DMS79 (cell line): Measurements from ENCODE around the gene TRMT11.
"Not testable (repeated sequence)": the region's sequence is repeated elsewhere in the genome, so short reads cannot be mapped to it uniquely, and the experiment has no call there.

Experiments
- DNase-seq: peaks from one replicate; lab custom pipeline; 2025; lab: John Stamatoyannopoulos, UW

TRMT11 gene

DNA sequence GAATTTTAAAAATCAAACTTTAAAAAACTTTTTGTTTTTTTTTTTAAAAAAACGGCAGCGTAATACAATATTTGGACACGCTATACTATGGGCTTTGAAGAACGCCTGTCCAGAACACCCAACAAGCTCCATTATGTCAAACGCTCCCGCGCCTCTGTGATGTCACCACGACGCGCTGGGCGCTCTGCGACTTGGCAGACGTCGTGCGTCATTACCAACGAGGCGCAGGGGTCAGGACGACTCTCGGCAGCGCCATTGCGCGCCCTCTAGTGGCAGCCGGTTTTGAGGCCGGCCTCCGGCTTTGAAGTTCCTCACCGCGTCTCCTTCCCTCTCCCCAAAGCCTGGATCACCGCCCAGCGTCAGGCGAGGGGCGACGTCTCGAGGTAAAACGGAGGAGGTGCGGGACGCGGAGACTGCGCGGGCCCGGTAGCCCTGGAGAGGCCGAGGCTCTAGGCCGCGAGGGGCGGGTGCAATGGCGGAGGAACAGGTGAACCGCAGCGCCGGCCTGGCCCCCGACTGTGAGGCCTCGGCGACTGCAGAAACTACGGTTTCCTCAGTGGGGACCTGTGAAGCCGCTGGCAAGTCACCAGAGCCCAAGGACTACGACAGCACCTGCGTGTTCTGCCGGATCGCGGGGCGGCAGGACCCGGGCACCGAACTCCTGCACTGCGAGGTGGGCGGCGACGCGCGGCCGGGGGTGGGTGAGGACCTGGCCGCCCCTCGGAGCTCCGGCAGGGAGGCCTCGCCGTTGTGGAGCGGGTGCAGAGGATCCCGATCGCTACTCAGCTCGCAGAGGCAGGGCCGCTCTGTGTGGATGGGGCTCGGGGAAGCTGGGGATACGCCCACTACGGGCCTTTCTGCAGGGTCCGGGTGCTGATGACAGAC, 29.6 kb upstream of the TRMT11 start, which contains the start of gene HINT3:
TSS of gene HINT3 (plus strand) at position 265 of the 885 bp plus-strand sequence. CDS start at position 473, 208 bp downstream.
- DNase-seq, result peak; percentile 94

DNA sequence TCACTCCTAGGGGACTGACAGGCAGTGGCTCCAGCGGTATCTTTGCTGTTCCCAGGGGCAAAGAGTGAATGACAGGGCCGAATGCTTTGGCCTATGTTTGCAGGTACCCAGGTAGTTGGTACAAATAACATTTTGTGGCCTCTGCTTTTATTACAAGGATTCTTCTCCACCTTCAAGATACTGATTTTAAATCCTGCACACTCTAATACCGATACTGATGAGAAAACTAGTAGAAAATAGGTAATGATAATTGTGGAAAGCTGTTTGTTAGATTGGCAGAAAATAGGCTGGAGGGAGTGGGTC, 29.0 kb upstream of the TRMT11 start:
- no peak for DNase-seq

DNA sequence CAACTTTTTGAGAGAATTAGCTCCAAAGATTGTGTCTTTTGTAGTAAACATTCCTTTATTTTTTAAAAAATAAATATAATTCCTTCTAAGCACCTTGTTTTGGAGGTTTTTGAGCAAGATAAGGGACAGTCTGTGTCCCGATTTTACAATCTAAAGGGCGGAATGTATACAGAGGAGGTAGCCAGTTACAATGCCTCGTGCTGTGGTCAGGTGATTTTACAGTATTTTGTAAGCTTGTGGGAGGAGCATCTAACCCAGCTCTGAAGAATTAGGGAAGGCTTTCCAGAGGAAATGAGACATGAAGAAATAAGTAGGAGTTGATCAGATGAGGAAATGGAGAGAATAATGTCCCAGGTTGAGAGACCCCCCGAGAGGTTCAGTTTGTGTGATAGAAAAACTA, 28.5 kb upstream of the TRMT11 start:
- DNase-seq, result peak; percentile 14

DNA sequence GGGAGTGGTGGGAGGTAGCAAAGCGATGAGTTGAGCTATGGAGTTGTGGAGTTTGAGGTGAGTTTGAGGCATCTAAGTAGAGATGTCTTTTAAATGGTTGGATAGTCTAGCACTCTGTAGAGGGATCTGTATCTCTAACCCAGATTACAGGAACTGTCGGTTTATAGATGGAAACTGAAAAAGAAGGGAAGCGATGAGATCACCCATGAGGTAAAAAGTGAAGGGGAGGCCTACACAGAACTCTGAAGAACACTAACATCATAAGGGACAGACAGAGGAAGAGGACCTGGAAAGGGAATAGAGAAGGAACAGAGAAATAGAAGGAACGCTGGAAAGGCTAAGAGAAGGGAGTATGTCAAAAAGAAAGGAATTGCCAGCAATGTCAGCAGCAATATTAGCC, 27.3 kb upstream of the TRMT11 start:
- DNase-seq, result no peak

DNA sequence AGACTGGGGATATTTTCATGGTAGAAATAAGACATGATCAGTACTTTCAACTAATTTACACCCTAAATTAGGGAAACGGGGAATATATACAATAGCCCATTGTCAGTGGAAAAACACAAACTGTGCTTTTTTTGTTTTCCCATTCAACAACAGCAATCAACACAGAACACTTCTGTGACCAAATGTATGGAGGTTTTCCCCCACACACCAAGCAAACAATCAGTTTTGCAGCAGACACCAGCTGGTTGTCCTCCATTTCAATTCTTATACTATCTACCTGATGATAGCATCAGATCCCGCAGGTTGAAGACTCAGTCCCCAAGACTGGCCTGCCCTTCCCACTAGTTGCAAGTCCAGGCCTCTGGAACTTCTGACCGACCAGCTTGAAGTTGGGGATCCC, 25.2 kb upstream of the TRMT11 start:
- no peak for DNase-seq

DNA sequence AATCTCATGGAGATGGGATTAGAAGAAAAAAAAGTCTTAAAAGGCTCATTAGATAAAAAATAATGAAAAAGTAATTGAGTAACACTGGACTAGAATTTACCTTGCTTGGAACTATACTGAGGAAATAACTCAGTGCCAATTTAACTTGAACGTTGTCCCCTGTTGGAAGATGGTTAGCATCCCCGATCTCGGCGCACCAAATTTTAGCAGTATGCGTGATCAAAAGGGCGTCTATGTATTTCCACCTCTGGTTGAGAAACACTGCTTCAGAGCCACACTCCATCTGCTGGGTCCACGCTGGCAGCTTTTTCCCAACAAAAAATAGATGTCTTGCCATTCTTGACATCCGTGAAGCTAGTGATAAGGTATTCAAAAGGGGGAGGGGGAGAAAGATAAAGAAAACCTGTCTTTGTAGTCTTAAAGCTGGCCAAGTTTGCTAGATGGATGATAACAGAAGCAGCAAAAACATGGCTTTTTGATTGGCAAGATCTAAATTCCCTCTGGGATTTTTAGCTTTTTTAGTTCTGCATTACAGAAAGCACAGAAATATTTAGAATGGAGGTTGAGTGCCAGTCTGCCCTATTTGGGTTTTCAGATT, 23.3 kb upstream of the TRMT11 start:
- no peak for DNase-seq

DNA sequence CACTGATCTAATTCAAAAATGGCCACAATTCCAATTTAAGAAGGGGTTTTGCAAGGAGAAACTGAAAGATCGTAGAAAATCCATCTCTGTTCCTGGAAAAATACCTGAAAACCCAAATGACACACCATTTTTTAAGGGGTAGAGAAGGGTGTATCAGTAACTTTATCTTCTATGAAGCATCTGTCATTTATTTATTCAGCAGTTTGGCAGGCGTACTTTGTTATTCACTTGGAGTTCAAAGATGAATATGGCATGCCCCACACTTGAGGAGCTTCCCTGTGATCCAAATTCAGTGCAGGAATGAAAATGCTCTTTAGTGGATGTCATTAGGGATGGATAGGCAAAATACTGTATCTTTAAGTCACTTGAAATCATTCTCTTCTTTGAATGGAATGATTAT, 22.5 kb upstream of the TRMT11 start:
- no peak for DNase-seq

DNA sequence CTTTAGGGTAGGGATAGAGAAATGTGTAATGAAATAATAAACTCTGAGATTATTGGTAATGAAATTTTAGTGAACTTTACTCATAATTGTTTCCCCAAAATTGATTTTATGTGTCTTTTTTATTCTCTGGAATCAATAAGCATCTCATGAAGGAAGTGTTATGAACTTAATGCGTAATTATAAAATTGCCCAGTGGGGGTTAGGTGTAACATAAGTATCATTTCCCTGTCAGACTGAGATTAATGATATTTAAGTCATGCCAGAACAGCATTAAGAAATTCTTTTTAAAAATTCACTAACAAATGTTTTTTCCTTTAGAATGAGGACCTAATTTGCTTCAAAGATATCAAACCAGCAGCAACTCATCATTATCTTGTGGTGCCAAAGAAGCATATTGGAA, 19.8 kb upstream of the TRMT11 start:
- DNase-seq, result no peak

DNA sequence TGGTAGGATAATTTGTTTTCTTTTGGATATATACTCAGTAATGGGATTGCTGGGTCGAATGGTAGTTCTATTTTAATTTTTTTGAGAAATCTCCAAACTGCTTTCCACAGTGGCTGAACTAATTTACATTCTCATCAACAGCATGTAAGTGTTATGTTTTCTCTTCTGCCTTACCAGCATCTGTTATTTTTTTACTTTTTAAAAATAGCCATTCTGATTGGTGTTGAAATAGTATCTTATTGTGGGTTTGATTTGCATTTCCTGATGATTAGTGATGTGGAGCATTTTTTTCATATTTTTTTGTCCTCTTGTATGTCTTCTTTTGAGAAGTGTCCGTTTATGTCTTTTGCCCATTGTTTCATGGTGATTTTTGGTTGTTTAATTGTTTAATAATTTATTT, 17.8 kb upstream of the TRMT11 start:
- DNase-seq, result no peak

DNA sequence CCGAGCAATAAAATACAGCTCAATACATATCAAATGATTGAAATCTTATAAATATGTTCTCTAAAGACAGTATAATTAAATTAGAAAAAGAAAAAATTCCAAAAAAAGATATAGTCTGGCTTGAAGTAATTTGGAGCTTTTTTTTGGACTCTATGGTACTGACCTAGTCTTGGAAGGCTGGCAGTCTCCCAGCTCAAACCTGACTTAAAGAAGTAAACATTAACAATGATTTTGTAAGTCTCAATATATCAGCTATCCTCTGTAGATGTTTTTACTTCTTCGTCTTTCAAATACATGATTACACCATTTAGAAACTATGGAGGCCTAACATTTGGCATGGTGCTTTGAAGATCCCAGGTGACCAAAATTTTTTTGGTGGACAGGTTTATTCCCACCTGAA, 15.6 kb upstream of the TRMT11 start:
- DNase-seq, result no peak

DNA sequence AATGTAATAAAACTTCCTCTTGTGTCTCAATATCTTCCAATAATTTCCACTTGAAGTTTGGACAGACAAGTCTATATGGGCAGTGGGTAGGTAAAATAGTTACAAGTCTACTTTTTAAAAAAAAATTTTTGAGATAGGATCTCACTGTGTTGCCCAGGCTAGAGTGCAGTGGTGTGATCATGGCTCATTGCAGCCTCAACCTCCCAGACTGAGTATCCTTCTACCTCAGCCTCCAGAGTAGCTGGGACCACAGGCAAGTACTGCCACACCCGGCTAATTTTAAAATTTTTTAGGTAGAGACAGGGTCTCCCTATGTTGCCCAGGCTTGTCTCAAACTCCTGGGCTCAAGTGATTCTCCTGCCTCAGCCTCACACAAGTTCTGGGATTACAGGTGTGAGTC, 13.9 kb upstream of the TRMT11 start:
- not testable (repeated sequence) for DNase-seq

DNA sequence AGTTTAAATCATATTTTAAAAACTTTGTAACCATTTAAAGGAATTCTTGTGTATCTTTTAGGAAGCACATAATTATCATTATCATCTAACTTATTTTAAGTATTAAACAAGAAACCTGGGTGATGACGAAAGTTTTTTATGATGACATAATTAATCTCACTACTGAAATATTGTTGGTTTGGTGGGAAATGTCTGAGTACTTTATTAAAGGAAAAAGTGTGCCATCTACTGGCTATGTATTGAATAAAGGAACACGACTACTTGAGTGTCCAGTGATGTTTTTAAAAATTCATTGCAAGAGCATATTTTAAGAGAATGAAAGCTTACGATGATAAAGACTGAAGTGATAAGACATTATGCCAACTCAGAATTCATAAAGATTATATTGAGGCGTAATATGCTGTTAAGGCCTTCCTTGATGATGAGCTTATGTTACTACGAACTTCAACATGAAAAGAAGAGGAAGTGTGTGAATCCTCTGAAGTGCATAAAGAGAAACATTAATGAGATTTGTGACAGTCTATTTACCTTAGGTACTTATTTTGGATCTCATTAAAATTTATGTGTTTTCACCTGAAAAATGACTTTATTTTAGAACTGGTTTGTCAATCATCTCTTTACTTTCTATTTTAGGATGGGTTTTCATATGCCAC, 12.0 kb upstream of the TRMT11 start:
- DNase-seq, result peak; percentile 21

DNA sequence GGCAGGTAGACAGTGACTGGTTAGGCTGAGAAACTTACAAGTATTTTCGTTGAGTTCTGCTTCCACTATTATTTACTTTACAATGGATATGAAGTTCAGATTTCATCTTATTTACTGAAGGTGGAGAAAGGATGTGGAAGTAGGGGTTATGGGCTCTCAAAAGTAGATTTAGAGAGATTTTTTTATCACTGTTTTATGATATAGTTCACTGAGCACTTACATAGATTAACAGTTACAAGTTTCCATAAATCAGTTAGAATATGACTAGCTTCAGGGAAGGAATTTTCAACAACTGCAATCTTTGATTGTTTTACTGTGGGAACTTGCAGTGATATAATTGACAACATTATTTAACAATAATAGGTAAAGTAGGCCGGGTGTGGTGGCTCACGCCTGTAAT, 7.2 kb upstream of the TRMT11 start:
- DNase-seq, result no peak

DNA sequence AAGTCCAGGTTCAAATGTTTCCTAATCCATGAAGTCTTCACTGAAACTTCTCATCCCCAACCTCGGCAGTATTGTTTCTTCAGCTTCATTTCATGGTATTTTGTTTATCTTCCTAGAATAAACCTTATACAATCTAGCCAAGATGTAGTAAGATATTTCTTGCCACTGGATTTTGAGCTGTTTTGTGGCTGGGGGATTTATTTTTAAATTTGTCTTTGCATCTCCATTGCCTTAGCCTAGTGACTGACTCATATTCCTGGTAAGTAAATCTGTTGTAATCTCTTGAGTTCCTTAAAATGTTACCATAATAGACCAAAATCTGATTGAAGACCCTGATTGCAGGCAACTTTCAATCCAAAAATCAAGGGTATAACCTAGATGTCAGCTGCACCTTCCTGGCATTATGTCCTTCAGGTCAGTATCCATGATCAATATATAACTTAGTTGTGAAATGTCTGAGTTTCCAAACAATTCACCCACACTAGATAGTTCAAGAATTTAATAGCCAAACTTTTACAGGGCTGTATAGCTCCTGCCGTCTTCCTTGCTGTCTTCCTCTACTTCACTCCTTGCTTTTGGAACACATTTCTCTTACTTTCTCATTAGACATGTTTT, 4.7 kb upstream of the TRMT11 start:
- DNase-seq, result no peak

DNA sequence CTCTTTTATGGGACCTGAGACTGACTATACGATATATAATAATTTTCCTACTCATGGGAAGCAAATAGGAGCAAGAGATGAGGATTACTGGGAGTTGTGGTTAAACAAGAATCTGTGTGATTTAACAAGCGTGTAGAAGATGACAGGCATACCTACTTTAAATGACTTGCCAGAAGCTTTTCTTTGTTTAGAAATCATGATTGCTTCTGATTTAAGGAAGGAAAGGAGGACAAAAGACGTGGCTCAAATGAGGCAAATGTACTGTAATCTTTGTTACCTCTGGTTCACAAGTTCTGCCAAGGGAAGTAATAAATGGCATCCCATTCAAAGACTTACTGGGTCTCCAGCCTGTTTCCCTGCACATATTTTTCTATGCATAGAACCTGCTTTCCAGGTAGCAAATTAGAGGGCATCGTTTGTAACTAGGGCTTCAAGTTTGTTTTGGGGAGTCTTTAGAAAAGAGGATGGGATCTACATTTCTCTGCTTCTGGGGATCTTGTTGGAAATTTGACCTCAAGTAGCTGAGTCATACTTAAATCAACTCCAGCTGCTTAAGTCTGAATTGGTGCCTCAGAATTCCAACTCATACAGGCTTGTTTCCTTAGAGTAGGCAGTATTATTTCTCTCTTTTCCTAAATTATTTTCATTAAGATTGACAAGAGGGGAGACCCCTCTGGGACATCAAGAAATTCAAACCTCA, 2.9 kb upstream of the TRMT11 start:
- DNase-seq, result no peak

DNA sequence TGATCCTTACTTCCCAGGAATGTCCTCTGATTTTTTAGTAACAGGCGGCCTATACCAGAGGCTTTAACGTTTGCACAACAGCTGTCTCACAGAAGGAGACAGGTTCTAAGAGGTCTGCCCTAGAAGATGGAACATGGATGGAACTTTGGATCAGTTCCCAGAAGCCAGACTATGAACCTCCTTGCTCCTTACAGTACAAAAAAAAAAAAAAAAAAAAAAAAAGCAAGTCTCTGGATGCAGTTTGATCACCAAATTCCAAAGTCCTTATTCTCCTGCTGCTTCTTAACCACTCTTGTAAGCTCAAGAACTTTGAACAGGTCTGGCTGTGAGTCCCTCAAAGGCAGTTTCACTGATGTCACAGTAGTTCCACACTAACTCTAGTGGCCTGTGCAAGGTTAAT, 2.0 kb upstream of the TRMT11 start:
- DNase-seq, result no peak

DNA sequence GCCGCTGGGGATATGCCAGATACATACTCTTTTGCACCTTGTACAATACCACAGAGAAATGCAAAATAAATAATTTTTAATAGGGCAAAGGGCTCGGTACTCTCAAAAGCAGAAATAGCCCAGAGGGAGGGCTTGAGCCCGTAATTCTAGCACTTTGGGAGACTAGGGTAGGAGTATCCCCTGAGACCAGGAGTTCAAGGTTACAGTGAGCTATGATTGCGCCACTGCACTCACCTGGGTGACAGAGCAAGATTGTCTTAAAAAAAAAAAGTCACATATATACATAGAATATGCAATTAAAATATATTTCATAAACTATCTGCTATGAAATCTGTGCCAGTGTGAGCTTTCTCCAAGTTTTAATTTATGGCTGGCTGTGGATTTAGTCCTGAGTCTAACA, 818 bp upstream of the TRMT11 start:
- no peak for DNase-seq

DNA sequence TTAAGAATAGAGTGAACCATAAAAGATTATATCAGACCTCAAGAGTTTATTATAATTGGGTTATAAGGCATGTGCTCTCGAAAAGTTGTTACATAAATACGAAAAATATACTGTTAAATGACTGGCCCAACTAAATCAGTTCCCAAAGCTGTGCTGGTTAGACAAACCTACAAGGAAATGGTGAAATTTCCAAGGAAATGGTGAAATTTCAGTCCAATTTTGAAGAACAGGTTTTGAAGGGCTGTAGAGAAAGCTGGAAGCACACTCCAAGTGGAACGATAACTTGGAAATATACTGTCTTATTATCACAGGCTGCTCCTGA, 400 bp upstream of the TRMT11 start:
- no peak for DNase-seq

DNA sequence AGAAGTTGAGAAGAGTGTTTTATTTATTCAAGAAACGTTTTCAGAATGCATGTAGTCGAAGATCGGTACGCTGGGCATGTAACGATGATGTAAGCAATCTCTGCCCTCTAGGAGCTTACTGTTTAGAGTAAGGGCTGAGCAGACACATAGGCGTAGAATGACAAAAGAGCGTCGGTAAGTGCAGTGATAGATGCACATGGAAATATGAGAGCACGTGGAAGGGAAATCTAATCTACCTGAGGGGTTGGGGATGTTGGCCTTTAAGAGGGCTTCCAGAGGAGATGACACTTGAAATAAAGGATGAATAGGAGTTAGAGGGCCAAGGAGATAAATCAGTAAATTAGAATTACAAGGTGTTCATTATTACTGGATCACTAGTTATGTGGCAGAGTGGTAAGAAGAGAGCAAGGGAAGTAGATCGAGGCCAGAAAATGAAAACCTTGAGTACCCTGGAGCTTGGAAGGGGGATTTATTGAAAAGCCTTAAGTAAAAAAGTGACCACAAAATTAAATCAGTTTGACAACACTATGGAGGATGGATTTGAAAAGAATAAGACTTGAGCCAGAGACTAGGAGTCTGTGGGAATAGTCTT, 782 bp downstream of the TRMT11 start:
- DNase-seq, result peak; percentile 12

DNA sequence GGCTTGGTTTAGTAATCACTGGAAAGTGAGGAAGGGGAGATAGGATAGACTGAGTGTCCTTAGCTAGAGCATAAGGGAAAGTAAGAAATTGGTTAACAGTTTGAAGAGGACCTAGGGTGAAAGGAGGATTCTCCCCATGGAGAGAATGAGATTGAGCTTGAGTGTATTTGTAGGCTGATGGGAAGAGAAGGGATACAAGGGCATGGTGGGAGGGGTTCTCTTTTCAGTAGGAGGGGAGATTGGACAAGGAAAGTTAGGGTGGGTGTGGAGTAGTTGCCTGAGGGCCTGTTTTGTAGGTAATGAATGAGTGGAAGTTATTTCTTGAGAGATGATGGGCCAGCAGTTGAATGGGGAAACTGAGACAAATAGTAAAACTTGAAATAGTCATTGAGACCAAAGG, 1.9 kb downstream of the TRMT11 start:
- no peak for DNase-seq

DNA sequence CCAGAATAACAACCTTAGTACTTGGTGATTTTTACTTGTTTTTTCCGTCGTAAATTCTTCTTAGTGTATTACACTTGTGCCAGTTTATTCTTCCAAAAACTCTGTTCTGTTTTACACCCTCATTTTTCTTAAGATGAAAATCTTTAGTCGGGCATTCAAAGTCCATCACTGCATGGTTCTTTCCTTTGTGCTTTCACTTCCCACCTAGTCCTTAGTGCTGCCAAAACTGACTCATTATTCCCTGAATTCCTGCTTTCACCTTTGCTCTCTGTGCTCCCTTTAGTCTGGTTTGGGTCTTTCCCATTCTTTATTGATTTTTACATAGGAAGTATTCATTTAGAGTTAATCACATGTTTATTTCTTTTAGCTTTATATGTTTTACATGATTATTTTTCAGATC, 3.3 kb downstream of the TRMT11 start:
- DNase-seq, result no peak

DNA sequence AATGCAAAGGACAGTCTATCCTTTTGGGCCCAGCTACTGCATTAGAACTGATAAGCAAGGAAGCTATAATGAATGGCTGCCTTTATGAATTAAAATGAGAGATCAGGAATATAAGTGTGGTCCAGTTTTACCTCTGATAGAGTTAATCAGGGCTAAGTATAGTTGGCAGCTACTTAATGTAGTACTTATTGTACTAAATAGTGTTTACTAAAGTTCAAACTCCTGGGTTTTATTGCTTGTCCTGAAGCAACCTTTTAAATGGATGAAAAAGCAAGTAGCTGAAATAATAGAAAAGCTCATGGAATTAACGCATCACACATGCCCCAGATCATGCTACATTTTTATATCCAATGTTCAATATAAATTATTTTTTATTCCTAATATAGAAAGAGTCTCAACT, 5.3 kb downstream of the TRMT11 start:
- DNase-seq, result no peak
